EL (cell line): ENCODE measurements around the gene ABCF2.

ENCODE experiments used
- DNase-seq: peaks from one replicate; pipeline ENCODE4 v3.0.0-alpha.2; 2016

The ABCF2 gene

DNA sequence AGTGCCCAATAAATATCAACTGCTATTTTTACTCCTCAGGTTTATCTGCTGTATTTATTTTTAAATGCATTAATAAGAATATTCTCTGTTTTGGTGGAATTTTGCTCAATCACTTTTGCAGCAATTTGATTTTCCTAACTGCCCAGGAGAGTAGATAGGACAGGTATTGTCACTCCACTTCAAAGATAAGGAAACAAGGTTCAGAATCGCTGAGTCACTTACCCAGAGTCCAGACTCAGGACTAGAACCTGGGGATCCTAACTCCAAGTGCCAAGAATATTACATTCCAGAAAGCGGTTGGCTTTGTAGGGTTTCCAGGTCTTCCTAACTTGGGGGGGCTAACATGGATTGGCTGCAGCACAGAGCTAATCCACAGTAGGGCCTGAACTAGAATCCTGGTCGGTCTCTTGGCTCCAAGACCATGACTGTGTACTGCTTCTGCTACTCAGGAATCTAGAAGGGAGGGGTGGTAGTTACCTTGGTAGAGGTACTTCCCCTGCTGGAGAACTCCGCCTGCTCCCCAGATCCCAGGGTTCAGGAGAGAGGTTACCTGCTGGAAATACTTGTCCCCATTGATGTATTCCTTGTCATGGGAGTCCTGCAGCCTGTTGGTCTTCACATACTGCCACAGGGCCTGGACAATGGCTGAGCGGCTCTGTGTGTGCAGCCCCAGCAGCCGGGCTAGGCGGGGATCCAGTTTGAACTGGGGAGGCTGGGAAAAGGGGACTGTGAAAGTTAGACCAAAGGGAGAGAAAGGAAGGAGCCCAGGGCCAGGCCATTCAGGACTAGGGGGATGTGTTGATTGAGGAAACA, 14.1 kb upstream of the ABCF2 start:
- no peak for DNase-seq

DNA sequence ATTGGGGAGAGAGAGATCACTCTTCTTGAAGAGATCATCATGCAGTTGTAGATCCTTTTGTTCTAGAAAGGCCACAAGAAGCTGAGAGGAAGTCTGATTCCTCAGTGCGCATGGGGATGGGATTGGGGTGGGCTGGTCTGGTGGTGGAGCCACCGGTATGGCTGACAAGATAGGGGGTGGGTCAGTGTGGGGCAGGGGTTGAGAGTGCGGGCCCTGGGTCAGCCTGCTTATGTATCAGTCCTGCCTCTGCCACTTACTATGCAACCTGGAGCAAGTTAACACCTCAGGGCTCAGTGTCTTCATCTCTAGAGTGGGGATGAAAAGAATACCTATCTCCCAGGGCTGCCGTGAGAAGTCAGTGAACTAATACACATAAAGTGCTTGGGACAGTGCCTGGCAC, 13.5 kb upstream of the ABCF2 start:
- DNase-seq, result no peak

DNA sequence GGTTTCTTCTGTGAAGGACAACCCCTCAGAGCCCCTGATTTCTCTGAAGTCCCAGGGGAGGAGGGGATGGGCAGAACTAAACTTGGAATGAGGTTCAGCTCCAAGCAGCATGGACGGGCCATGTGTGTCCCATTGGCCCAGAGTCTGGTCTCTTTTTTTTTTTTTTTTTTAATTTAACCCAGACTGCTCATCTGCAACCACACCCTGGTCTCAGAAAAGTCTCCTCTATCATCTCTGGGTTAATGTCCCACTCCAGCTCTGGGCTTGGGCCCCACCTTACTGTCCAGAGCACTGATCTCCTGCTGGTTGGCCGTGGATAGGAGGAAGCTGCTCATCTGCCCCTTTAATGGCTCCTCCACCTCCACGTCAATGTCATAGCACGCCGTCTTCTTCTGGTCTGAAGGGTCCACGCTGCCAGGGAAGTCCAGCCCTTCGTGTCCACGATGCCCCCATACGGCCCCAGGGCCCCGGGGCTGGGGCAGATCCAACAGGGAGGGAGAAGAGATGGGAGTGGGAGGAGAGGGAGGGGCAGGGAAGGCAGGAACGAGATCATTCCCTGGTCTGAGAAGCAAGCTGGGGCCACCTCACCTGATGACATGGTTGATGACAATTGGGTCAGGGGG, 12.9 kb upstream of the ABCF2 start:
- no peak for DNase-seq

DNA sequence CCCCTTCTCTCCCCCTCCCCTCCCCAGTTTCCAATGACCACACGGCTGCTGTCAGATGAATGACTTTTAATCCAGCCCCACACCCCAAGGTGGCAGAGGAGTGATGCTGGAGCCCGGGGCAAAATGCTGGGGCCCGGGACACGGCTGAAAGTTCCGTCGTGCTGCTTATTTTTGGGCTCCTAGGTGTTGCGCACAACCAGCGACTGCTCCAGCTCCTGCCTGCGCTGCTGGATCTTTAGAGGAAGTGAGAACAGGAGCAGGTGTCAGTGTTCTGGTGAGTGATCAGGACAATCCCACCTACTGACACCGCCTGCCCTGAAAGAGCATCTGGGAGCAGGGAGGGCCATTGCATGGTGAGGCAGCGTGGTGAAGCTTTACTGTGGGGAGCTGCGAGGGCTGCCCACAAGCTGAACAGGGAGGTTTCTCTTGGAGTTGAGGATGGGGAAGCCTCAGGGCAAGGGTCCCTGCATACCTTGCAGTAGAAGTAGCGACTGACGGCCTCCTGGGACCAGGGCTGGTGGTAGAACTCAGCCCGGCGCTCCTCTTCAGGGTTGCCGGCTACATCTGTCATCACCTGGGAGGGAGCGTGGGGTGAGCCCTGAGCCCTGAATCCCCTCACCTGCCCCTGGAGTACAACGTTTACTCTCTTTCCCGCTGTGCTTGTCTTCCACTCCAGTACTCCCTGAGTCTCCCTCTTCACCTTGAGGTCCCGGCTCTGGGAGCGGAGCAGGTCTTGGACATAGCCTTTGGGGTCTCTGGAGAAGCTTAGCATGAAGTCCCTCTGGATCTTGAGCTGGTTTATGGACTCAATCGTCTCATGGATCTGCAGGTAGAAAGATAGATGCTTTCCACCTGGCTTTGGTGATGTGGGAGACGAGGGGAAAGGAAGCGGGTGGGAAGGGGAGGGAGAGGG, 12.2 kb upstream of the ABCF2 start:
- no peak for DNase-seq

DNA sequence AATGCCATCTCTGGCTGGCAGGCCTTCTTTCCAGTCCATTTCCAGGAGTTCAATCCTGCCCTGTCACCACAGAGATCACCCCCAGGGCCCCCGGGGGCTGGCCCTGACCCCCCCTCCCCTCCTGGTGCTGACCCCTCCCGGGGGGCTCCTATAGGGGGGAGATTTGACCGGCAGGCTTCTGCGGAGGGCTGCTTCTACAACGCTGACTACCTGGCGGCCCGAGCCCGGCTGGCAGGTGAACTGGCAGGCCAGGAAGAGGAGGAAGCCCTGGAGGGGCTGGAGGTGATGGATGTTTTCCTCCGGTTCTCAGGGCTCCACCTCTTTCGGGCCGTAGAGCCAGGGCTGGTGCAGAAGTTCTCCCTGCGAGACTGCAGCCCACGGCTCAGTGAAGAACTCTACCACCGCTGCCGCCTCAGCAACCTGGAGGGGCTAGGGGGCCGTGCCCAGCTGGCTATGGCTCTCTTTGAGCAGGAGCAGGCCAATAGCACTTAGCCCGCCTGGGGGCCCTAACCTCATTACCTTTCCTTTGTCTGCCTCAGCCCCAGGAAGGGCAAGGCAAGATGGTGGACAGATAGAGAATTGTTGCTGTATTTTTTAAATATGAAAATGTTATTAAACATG, 11.3 kb upstream of the ABCF2 start:
- DNase-seq, result no peak

DNA sequence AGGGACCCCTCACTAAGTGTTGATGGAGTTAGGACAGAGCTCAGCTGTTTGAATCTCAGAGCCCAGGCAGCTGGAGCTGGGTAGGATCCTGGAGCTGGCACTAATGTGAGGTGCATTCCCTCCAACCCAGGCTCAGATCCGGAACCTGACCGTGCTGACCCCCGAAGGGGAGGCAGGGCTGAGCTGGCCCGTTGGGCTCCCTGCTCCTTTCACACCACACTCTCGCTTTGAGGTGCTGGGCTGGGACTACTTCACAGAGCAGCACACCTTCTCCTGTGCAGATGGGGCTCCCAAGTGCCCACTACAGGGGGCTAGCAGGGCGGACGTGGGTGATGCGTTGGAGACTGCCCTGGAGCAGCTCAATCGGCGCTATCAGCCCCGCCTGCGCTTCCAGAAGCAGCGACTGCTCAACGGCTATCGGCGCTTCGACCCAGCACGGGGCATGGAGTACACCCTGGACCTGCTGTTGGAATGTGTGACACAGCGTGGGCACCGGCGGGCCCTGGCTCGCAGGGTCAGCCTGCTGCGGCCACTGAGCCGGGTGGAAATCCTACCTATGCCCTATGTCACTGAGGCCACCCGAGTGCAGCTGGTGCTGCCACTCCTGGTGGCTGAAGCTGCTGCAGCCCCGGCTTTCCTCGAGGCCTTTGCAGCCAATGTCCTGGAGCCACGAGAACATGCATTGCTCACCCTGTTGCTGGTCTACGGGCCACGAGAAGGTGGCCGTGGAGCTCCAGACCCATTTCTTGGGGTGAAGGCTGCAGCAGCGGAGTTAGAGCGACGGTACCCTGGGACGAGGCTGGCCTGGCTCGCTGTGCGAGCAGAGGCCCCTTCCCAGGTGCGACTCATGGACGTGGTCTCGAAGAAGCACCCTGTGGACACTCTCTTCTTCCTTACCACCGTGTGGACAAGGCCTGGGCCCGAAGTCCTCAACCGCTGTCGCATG, 10.5 kb upstream of the ABCF2 start:
- no peak for DNase-seq

DNA sequence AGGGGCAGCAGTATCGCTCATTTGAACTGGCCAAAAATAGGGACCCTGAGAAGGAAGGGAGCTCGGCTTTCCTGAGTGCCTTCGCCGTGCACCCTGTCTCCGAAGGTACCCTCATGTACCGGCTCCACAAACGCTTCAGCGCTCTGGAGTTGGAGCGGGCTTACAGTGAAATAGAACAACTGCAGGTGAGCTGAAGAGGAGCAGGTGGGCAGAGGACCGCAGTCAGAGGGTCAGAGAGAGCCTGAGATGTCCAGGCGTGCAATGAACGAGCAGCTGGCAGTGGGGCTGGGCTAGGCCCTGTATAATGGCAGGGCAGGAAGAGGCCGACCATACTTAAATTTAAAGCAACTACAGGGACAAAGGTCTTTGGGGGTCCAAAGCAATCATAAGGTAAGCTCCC, 9.4 kb upstream of the ABCF2 start:
- no peak for DNase-seq

DNA sequence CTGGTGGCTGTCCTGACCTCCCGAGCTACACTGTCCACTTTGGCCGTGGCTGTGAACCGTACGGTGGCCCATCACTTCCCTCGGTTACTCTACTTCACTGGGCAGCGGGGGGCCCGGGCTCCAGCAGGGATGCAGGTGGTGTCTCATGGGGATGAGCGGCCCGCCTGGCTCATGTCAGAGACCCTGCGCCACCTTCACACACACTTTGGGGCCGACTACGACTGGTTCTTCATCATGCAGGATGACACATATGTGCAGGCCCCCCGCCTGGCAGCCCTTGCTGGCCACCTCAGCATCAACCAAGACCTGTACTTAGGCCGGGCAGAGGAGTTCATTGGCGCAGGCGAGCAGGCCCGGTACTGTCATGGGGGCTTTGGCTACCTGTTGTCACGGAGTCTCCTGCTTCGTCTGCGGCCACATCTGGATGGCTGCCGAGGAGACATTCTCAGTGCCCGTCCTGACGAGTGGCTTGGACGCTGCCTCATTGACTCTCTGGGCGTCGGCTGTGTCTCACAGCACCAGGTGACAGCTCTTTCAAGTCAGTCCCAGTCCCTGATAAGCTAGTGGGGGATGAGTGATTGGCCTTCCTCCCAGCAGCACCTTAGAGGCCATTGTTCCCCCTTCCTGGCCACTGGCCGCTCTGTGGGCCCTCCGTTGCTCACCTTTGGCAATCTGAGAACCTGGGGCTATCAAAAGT, 8.2 kb upstream of the ABCF2 start:
- no peak for DNase-seq

DNA sequence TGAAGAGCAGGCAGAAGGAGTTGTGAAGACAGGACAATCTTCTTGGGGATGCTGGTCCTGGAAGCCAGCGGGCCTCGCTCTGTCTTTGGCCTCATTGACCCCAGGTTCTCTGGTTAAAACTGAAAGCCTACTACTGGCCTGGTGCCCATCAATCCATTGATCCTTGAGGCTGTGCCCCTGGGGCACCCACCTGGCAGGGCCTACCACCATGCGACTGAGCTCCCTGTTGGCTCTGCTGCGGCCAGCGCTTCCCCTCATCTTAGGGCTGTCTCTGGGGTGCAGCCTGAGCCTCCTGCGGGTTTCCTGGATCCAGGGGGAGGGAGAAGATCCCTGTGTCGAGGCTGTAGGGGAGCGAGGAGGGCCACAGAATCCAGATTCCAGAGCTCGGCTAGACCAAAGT, 6.8 kb upstream of the ABCF2 start:
- no peak for DNase-seq

DNA sequence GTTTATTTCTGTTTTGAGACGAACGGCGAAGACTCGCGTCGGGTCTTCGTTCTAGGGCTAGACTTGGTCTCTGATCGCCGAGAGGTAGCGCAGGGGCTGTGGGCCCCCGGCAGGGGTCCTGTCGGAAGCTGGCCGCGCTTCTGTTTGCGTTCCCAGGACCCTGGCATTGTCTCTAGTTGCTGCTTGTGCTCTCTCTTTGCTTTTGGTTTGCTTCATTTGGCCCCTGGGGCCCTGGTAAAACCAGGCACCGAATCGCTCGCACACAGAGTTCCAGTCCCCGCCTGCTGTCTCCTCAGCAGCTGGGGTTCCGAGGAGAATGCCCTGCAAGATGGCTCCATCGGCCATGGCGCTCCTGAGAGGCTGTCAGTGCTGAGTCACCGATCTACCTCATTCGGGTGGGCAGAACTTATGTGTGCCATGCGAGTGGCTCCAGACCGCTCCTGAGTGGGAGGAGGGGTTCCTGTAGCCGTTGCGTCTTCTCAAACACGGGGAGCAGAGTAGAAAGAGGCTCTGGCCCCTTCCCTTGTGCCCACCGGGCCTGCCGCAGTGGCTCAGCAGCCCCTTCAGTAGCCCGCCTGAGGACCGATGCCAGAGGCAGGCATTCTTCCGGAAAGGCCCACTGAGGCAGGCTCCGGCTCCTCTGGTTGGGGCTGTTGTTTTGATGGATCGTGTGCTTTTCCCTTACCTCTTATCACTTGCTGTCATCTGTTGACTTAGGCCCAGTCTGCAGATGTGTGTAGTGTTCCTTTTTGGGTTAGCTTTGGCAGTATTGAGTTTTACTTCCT, 6.1 kb upstream of the ABCF2 start:
- peak; percentile 85 for DNase-seq

DNA sequence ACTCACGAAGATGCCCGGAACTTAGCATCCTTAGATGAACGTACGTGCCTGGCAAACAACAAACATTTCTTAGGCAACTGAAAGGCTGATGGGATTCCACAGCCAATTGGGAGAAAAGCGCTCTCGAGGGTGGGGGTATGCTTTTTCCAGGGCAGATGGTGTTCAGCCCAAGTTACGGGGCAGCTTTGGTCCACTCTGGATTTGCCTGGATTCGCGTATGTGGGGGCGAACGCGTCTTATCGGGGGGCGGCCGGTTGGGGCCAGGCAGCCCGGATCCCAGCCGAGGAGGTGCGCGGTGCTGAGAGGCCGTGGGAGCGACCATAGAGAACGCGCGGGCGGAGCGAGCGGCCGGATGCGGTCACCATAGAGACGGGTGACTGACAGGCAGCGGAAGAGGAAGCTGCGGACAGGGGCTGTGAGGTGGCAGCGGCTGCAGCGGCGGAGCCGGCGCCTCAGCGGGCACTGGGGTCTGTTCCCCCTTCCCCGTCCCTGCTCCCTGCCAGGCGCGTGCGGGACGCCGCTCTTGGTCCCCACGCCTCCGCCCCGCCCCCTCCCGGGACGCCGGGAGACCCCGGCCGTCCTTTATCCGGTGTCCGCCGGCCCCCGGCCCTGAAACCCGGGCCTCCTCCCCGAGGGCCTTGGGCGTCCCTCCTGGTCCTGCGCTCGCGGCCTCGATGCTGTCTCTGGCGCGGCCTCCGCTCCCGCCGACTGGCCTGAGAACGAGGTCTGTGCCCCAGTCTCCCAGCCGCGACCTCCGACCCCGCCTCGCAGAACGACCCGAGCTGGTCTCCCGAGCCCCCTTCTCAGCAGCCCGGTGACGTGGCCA, 5.3 kb upstream of the ABCF2 start, which contains the start of gene CHPF2:
Gene CHPF2 (plus strand): TSS at position 393 of the 826 bp plus-strand sequence. CDS start 1,529 bp downstream, outside the sequence.
- DNase-seq, result peak; percentile 86

DNA sequence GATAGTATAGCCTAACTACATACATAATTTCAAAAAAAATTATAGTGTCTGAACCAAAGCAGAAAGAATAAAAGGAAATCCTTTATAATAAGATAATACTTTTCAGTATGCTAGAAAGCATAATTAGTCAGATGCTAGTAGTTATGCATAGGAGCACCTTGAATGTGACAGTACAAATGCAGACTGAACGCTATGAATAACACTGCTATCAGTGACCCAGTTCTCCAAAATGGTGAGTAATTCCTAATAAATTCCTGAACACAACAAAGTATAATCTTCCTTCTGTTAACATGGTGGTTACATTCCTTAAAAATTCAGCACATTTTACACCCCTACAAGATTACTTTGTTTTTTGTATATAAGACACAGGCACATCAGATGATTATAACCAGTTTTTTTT, 4.1 kb upstream of the ABCF2 start:
- peak; percentile 16 for DNase-seq

DNA sequence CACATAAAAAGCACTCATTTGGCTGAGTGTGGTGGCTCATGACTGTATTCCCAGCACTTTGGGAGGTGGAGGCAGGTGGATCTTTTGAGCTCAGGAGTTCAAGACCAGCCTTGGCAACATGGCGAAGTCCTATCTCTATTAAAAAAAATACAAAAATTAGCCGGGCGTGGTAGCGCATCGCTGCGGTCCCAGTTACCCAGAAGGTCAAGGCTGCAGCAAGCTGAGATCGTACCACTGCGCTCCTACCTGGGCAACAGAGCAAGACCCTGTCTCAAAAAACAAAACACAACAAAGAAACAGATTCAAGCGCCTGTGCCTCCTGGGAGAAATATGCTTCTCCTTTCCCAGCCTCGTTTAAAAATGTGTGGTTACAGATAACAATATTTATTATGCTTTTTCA, 2.2 kb upstream of the ABCF2 start:
- no peak for DNase-seq

DNA sequence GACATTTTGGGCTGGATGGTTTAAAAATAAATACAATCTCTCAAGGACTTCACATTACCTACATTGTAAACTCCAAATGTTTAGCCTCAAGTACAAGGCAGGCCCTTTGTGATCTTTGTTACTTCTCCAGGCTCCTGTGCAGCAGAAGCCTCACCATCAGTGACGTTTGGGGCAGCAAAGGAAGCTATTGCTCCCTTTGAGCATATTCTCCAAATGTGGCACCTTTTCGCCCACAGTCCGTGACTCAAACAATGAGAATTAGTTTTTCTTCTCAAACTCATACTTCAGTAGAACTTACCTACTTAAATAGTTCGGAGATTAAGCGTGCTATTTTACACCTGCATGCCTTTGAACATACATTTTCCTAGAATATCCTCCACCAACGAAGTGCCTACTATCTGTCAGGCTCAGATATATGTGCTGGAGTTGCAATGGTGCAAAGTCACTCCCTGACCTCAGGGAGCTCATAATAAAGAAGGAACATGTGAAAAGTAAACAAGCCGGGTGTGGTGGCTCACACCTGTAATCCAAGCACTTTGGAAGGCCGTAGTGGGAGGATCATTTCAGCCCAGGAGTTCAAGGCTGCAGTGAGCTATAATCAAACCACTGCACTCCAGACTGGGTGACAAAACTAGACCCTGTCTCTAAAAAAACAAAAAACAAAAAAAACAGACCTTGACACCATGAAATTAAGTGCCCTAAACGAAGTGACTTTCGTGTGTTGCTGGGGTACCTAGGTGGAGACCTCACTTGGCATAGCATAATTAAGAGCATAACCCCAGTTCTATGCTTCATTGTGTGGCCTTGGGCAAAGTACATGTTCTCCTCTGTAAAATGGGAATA, 1.2 kb upstream of the ABCF2 start:
- DNase-seq, result no peak

DNA sequence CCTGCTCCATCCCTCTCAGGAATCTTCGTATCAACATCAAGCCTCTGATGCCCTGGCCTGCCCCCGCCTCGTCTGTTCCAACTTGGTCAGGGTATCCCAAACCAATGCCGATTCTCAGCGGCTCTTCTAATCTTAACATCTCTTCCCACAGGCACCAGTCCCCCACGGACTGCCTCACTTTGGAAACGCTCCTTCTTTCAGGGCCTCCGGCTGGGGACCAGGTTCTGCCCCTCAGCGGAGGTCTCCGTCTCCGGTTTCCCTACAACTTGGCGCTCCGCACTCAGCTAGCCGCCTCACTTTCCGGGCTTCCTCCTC, 488 bp downstream of the ABCF2 start:
- DNase-seq, result no peak

DNA sequence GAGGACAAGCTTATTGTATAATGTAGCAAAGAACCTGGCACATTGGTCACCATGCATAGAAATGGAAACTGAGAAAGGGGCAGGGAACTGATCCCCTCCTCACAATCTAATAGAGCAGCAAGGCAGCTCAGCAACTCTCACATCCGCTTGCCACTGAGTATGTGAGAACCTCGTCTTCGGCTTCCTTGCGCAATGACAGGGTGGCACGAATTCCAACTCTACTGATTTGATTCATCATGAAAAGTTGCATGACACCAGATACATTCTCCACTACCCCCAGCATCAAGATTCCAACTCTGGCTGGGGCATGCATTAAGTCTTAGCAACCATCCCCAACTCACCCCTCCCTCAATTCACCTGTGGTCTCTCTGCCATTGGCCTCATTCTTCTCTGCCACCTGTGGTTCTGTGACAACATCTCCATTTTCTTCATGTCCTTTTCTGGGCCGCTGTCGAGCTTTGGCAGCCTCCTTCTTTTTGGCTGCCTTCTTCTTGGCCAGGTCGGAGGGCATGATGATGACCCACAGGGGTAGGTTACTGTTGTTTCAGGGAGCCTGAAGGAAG, 976 bp downstream of the ABCF2 start:
- DNase-seq, result peak; percentile 27

DNA sequence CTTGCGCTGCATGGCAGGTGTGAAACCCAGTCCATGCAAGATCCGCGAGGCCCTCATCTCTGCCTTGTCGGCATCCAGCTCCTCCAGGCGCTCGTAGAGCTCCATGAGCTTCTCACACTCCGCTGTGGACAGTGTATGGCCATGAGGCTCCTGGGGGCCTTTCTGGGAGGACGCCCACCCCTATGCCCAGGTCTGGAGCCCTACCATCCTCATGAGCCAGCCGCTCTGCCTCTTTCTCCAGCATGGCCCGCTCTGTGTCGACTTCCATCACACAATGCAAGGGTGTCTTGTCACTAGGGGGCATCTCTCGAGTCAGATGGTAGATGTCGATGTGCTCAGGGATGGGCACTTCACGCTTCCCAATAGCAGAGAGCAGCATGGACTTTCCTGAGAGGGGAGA, 3.3 kb downstream of the ABCF2 start:
- DNase-seq, result no peak

DNA sequence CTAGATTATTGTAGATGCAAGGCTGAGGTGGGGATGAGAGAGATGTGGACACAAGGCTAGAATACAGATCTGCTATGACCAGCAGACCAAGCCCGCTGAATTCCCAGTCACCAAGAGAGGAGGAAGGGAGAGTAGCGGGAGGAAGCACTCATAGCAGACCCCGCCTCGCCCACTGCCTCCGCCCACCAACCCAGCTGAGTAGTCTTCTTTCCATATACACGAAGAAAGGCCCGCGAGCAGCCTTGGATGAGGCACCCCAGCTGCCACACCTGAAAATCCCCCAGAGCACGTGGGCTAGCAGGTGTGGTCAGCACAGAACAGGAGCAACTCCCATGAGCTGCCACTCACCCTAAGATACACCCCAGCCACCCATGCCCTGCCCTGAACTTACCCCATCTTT, 8.8 kb downstream of the ABCF2 start:
- no peak for DNase-seq
